ENCODE data around the gene PPP1R9B.

DNA sequence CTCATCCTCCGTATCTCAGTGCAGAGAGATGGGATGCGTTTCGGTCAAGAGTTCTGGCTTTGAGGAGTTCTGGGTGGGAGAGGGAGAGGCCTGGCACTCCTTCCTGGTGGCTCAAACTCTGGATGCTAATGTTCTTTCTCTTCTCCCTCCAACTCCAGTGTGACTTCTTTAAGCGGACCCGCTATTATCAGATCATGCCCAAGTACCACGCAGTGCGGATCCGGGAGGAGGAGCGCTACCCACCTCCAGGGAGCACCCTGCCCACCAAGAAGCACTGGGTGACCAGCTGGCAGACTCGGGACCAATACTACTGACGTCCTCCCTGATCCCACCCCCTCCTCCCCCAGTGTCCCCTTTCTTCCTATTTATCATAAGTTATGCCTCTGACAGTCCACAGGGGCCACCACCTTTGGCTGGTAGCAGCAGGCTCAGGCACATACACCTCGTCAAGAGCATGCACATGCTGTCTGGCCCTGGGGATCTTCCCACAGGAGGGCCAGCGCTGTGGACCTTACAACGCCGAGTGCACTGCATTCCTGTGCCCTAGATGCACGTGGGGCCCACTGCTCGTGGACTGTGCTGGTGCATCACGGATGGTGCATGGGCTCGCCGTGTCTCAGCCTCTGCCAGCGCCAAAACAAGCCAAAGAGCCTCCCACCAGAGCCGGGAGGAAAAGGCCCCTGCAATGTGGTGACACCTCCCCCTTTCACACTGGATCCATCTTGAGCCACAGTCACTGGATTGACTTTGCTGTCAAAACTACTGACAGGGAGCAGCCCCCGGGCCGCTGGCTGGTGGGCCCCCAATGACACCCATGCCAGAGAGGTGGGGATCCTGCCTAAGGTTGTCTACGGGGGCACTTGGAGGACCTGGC is 61.3 kb downstream of the PPP1R9B start:
- TF ChIP-seq SP1 (CRISPR knock-in tag; conservative IDR thresholded peaks at IDR 0.05) (no peak), CTCF (IDR thresholded peaks at IDR 0.05) (no peak), CDX4 (CRISPR knock-in tag; IDR thresholded peaks at IDR 0.05; ENCODE audit: borderline replicate concordance) (no peak), ZNF423 (CRISPR knock-in tag; IDR thresholded peaks at IDR 0.05) (no peak), CREB1 (CRISPR knock-in tag; IDR thresholded peaks at IDR 0.05) (no peak), NFE2L1 (CRISPR knock-in tag; IDR thresholded peaks at IDR 0.05) (no peak), CBFB (CRISPR knock-in tag; IDR thresholded peaks at IDR 0.05; ENCODE audit: low read depth) (no peak), ETV6 (CRISPR knock-in tag; IDR thresholded peaks at IDR 0.05) (no peak)
- TF ChIP-seq, protein P1, sequence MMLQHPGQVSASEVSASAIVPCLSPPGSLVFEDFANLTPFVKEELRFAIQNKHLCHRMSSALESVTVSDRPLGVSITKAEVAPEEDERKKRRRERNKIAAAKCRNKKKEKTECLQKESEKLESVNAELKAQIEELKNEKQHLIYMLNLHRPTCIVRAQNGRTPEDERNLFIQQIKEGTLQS (CRISPR knock-in tag; conservative IDR thresholded peaks at IDR 0.05): no peak
- TF ChIP-seq, protein P2, sequence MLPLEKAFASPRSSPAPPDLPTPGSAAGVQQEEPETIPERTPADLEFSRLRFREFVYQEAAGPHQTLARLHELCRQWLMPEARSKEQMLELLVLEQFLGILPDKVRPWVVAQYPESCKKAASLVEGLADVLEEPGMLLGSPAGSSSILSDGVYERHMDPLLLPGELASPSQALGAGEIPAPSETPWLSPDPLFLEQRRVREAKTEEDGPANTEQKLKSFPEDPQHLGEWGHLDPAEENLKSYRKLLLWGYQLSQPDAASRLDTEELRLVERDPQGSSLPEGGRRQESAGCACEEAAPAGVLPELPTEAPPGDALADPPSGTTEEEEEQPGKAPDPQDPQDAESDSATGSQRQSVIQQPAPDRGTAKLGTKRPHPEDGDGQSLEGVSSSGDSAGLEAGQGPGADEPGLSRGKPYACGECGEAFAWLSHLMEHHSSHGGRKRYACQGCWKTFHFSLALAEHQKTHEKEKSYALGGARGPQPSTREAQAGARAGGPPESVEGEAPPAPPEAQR (CRISPR knock-in tag; IDR thresholded peaks at IDR 0.05): no peak
- TF ChIP-seq, protein P3, sequence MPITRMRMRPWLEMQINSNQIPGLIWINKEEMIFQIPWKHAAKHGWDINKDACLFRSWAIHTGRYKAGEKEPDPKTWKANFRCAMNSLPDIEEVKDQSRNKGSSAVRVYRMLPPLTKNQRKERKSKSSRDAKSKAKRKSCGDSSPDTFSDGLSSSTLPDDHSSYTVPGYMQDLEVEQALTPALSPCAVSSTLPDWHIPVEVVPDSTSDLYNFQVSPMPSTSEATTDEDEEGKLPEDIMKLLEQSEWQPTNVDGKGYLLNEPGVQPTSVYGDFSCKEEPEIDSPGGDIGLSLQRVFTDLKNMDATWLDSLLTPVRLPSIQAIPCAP (CRISPR knock-in tag; IDR thresholded peaks at IDR 0.05): no peak

Measured in WTC11 (cell line).